K562 (cell line): Measurements from ENCODE around the gene SEC14L5.

ENCODE experiments used
- CTCF ChIP-seq, 3 experiments: IDR thresholded peaks in 2 of 3; conservative IDR thresholded peaks in 1 of 3; 2 replicates each; pipeline ENCODE4 v1.5.1; 2011 to 2012; ENCODE audit warnings: low read length in 3 of 3, mild to moderate bottlenecking in 3 of 3, control low read depth in 2 of 3, improper control_type of control experiment in 1 of 3, inconsistent platforms in 1 of 3, low read depth in 1 of 3, mixed read lengths in 1 of 3, moderate library complexity in 1 of 3; ENCODE audit not compliant: insufficient read depth in 2 of 3
- DLX4 ChIP-seq: fragments of 250-450 bp; sonication (Bioruptor Pico); IDR thresholded peaks from 2 replicates; pipeline ENCODE4 v1.6.1; 2021; ENCODE audit warnings: mild to moderate bottlenecking
- E4F1 ChIP-seq: fragments of 250-450 bp; sonication (Bioruptor Pico); IDR thresholded peaks from 2 replicates; pipeline ENCODE4 v1.5.0; 2021; ENCODE audit warnings: mild to moderate bottlenecking, borderline replicate concordance
- LARP7 ChIP-seq: fragments of 450-650 bp; IDR thresholded peaks from 2 replicates; pipeline ENCODE4 v1.6.1; 2016
- NCOA4 ChIP-seq: fragments of 450-650 bp; IDR thresholded peaks from 2 replicates; pipeline ENCODE4 v1.6.1; 2018; ENCODE audit warnings: mild to moderate bottlenecking; ENCODE audit not compliant: partially characterized antibody
- NFE2 ChIP-seq: IDR thresholded peaks from 2 replicates; pipeline ENCODE4 v1.6.1; 2014; ENCODE audit warnings: antibody characterized with exemption, low read depth
- NR1H2 ChIP-seq: sonication (generic); formaldehyde crosslinking; IDR thresholded peaks from 2 replicates; pipeline ENCODE4 v1.4.0; 2020; ENCODE audit warnings: mild to moderate bottlenecking, missing genetic modification reagents
- PHB2 ChIP-seq: fragments of 450-650 bp; IDR thresholded peaks from 2 replicates; pipeline ENCODE4 v1.6.1; 2017; ENCODE audit warnings: low read depth
- TEAD4 ChIP-seq, 2 experiments: sonication (generic) in 1 of 2; formaldehyde crosslinking in 1 of 2; IDR thresholded peaks; 2 replicates each; pipeline versions ENCODE4 v1.6.1 to v1.8.0; 2012 to 2022; ENCODE audit warnings: borderline replicate concordance in 1 of 2, inconsistent platforms in 1 of 2, low read length in 1 of 2, mild to moderate bottlenecking in 1 of 2, missing genetic modification reagents in 1 of 2
- TFE3 ChIP-seq: fragments of 450-650 bp; formaldehyde crosslinking; IDR thresholded peaks from 2 replicates; pipeline ENCODE4 v1.4.0; 2020; ENCODE audit warnings: mild to moderate bottlenecking, mixed read lengths
- ZFP30 ChIP-seq: fragments of 250-450 bp; sonication (Bioruptor Pico); IDR thresholded peaks from 2 replicates; pipeline ENCODE4 v1.8.0; 2022; ENCODE audit warnings: moderate library complexity, mild to moderate bottlenecking, inconsistent platforms, borderline replicate concordance
- ZNF766 ChIP-seq: fragments of 200-800 bp; sonication (Bioruptor generic); conservative IDR thresholded peaks from 2 replicates; pipeline ENCODE4 v1.6.1; 2016; ENCODE audit warnings: missing genetic modification characterization, missing compliant biosample characterization

GRCh38 chr16:5062051-5062450 lies 103.9 kb downstream of the SEC14L5 start:
- TF ChIP-seq ZNF766 (no peak), NR1H2 (CRISPR knock-in tag) (no peak), LARP7 (no peak), CTCF (IDR thresholded peaks at IDR 0.05 in 2 of 3, conservative IDR thresholded peaks at IDR 0.05 in 1 of 3; ENCODE audit: insufficient read depth in 2 of 3, low read depth in 1 of 3, low read length in 3 of 3) (no peak), PHB2 (no peak), NCOA4 (no peak), NFE2 (no peak), DLX4 (no peak), ZFP30 (no peak), TFE3 (no peak), E4F1 (no peak), TEAD4 (IDR thresholded peaks at IDR 0.05; ENCODE audit: low read length) (no peak), TEAD4 (CRISPR knock-in tag; IDR thresholded peaks at IDR 0.05; ENCODE audit: borderline replicate concordance) (no peak)
